8988T (cell line): ENCODE results near the gene DLG2.

Source experiments
- DNase-seq: peaks from one replicate; pipeline ENCODE4 v3.0.0; 2011

DLG2 gene

DNA sequence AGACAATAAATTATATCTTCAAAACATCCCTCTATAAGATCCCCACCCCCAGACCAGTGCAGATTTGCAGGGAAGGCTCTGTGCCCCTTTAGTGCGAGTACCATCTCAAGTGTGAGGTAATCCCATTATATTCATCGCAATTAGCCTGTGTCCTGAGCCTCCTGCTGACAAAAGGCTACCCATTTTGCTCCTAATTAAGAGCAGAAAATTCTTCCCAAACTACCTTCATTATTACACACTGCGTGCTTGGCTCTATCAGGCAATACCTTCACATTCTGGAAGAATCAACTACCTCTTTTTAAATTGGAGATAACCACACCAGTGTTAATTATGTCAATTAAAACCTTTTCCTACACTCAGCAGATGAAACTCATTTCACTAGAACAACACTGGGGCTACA, 1207.5 kb downstream of the DLG2 start:
- no peak for DNase-seq

DNA sequence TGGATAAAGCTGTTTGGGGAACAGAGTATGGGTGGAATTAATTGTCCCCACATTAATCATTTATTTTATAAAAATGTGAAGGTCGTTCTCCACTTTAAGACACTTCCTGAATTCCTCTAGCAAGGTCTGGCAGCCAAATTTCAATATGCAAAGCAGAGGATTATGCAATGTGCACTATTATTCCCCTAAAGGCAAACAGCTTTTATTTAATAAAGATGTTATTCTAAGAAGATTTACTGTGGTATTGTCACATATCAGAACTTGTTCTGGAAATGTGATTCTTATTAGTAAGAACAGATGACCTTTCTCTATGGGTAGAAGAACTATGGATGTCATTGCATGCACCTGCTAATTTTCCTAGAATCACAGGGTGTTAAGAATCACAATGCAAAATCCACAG, 1212.2 kb downstream of the DLG2 start:
- no peak for DNase-seq

DNA sequence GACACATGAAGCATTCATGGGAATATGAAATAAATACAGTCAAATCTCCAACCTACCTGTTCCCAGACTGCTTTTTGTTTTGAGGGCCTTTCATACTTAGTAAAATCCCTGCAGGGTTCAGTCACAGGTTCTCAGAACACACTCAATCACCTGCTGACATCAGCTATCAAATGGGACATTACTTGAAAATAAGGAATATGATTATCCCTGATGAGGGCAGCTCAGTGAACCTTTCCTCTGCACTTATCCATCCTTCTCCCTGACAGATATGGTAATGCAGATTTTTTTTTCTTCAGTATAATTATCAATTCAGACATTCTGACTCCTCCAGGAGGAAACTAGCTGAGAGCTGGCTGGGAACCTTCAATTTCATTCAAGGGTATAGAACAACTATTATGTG, 1213.6 kb downstream of the DLG2 start:
- DNase-seq, result no peak

GRCh38 chr11:84412862-84413261, 1214.3 kb downstream of the DLG2 start:
- no peak for DNase-seq

GRCh38 chr11:84408946-84409411, 1218.2 kb downstream of the DLG2 start:
- no peak for DNase-seq

GRCh38 chr11:84407091-84407490, 1220.1 kb downstream of the DLG2 start:
- DNase-seq, result no peak

DNA sequence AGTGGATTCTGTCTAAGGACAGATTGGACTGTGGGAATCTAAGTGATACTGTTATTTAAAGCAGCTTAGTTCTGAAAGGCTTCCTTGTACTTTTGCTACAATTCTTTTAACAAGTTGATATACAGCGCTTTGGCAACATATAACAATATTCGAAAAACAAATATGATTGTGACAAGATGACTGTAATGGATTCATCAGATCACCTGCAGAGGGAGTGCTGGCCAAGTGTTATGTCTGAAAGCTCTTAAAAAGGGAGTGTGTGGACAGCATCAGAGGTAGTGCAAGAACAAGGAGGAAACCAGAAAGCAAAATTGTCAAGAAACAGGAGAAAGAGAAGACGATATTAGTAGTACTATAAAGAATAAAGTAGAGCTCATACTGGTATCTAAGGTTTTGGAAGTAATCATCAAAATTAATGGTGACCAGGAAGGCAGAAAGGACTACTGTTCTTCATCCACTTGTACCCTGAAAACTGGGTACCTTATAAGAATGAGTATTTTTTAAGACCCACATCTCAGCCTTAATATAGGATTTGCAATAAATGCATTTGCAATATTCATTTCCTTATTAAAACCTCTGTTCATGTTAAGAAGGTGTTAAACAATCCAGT, 1229.0 kb downstream of the DLG2 start:
- no peak for DNase-seq

DNA sequence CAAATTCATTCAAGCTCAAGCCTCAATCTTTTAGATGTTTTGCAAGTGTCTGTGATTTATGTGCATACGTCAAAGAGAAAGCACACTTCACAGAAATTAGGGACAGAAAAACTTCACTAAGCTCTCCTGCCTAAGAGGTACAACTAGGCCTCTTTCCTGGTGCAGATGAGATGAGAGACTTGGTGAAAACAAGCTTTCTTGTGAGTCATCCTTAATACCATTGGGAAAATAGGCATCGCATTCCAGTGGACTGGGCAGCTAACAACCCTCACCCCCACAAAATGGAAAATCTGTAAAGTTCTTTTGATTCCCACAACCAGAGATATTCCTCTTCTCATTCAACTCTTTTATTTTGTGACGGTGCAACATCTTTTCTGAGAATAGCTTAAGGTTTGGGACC, 1230.6 kb downstream of the DLG2 start:
- no peak for DNase-seq

DNA sequence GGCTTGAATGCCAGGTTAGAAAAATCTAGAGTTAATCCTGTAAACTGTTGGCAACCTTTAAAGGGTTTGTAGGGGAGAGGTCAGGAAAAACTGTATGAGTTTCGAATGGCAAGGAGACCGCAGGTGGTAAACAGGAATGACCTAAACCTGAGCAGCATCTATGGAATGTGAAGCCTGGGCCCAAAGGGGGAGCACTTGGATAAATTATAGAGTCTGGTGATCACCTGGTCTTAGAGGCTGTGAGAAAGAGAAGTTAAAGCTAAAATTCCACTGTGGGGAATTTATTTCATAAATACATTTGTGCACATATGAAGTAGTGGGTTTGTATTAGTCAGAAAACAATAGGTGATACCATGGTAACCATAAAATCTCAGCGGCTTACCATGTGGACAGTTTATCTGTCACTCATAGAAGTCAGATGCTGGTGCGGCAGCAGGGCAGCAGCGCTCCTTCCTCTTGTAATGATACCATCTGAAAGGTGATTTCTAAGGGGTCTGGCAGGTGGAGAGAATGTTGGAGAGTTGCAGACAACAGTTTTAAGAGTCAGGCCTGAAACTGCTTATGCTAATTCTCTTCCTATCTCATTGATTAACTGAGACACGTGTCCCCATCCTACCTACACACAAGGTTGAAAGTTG, 1236.6 kb downstream of the DLG2 start:
- DNase-seq, result no peak

- no peak for DNase-seq
Observed at GRCh38 chr11:84389696-84390095, 1237.4 kb downstream of the DLG2 start.

GRCh38 chr11:84384731-84385130, 1242.4 kb downstream of the DLG2 start:
- no peak for DNase-seq

GRCh38 chr11:84383576-84383975, 1243.6 kb downstream of the DLG2 start:
- DNase-seq, result no peak

DNA sequence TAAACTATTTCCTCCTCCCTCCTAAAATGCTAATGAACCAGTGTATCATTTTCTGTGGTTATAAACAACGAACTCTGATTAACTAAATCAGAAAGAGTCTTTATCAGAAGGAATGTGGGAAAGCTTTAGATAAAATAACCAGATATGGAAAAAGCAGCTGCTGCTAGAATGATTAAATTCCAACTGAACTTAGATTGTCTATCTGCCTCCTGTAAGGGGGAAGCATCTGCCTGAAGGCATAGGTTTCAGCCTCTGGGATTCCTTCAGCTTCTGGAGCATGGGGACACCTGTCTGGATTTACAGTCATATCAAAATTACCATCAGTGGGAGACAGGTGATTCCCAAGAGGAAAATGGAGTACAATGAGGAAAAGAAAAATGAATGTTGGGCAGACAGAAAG, 1245.5 kb downstream of the DLG2 start:
- no peak for DNase-seq

DNA sequence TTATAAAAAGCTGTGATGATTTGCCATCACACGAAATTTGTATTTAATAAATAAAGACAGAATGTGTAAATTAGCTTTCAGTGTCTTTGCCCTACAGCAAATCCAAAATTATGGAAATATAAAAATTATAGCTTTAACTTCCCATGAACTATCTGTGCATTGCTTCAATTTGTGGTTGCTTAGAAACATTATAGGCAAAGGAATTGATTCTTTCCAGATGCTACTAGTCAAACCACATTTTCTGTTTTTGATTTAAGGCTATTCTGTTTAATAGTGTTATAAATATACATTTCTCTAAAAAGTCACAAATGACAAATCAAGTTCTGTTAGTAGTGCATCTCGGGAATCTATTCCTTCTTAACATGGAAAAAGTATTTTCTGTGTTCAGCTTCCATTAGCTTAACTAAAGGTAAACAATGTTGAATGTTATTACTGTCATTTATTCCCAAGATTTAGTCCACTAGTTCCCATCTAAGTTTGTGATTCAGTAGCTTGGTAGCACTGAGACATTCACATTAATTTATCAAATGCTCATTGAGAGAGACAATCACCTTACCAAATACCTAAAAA, 1254.7 kb downstream of the DLG2 start:
- DNase-seq, result no peak

DNA sequence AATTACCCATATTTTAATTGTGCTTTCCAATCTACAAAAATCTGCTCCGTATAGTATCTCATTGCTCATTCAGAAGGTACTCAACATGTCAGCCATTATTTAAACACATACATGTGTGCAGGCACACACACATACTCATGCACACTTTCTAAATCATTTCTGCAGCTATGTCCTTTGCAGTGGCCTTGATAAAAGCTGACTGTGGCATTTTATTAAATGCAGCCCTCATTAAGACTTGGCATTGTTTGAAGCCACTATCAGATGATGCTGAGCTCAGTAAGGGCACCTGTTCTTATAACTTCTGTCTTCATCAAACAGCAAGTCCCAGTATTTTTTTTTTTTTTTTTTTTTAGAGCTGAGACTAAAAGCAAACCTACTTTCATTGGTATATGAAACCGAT, 1269.1 kb downstream of the DLG2 start:
- no peak for DNase-seq

DNA sequence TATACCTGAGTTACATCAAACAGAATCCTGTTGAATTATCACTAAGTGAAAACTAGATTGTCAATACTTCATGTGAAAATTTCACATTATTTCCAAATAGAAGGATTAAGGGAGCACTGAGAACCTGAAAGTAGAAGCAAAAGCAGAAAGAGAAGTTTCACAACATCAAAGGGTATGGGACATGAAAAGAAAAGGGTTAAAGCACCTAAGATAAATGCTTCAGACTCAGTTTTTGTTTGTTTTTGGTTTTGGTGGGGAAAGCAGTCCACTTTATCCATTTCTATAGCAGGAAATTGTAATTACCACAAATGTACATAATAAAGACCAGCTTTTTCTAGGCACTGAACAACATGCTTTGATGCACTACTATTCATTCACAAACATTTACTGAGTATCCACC, 1271.2 kb downstream of the DLG2 start:
- DNase-seq, result no peak

DNA sequence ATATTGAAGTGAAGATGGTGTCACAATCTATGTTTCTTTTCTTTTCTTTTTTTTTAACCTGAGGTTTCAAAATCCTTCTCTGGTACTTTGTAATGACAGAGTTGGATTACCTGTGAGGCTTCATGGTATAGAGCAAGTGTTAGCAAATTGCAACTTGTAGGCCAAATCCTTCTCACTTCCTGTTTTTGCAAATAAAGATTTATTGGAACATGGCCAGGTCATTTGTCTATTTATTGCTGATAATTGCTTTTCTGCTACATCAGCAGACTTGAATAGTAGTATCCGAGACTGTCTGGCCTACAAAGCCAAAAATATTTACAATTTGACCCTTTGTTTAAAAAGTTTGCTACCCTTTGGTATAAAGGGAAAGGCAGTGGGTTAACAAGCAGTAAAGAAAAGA, 1281.5 kb downstream of the DLG2 start:
- no peak for DNase-seq

GRCh38 chr11:84345027-84345426, 1282.1 kb downstream of the DLG2 start:
- no peak for DNase-seq

DNA sequence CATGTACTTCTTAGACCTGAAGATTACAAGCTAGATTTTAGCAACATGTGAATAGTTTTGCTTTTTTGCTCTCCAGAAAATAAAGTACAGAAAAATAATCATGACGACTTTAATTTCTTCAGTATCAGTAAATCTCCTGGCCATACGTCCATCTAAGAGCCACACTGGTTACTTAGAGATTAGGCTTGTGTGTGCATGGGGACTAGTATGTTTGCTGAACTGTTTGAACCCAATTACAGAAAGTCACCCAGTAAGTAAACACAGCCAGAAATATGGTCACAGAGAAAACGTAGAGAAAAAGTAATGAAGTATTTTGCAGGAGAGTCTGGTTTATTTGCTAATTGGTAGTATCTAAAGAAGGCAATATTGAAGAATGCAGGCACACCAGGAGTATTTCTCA, 1287.3 kb downstream of the DLG2 start:
- no peak for DNase-seq

GRCh38 chr11:84333221-84333620, 1293.9 kb downstream of the DLG2 start:
- no peak for DNase-seq

DNA sequence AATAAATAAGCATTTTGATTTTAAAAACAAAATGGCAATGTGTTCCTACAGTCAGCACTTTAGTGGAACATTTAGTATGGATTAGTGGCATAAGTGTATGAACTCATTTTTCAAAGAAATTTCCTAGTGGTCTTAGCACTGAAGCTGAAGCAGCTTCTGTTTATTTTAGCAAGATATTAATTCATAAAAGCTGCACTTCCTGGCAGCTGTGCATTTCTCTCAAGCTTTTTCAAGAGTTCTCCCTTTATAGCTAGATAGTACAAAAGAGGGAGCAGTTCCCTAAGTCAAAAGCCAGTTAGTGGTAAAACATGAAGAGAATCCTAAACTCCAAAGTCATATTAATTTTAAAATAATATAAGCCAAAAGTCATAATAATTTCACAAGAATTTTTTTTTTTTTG, 1304.9 kb downstream of the DLG2 start:
- no peak for DNase-seq

DNA sequence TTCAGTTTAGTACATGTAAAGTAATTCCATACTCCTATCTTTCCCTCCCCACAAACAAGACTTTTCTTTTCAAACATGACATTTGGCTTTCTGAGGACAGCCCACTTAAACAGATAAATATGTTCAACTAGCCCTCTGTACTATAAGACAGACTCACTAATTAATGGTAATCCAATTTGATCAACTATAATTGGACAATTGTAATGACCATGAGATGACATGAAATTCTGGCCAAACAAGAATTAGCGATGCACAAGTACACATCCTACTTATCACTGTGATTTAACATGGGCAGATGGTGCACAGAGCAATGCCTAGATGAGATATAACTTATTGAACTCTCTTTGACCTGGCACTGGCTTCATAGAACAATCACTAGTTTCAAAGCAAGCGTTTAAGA, 1307.3 kb downstream of the DLG2 start:
- DNase-seq, result no peak

DNA sequence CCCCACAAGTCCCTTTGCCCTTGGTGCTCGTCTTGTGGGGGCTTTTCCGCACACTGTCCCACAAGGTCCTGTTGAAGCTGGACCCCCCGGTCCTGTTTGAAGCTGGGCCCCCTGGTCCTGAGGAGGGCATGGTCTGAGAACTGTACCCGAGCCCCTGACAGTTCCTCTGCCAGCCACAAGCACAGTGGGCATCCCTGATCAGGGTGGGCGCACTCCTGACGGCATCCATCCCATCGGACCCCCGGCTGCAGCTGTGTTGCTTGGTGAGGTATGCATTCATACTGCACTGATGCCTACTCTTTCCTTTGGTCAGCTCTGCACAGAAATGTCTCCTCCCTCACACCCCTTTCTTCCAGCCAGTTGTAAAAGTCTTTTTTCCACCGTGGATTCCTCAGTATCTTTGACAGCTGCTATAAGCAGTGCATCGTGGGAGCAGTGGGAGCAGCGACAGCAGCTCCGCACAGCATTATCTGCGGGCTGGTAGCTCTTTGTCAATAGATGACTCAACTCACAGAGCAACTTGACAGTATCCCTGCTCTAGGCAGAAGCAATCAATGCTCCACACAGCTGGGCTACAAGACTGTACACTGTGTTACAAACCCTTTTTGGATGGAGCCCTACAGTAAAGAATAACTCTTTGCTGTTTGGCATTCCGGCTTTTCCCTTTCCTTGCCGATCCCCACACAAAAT, 1310.1 kb downstream of the DLG2 start:
- no peak for DNase-seq

DNA sequence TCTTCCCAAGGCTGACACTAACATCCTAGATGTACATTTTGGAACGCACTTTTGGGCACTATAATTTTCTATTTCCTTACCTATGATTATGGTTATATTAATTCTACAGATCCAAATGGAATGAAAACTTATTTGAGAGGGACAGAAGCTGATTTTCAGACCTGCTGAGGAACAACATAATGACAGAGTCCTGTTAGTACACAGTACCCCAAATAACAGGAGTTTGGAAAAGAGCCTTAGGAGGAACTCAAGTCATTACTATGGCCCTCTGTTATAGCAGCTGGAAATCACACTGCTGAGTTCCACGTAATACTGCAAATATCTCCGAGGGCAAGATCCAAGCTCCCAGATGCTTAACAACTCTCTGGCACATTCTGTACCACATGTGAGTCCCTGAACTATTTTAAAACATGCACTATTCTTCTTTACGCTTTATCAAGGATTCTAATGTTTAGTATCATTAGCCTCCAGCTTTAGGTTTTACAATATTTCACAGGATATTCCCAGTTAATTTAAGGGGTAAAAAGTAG, 1313.2 kb downstream of the DLG2 start:
- DNase-seq, result no peak
